Activated CD4-positive, alpha-beta memory T cell treated with anti-CD3 and anti-CD28 coated beads for 36 hours (primary cell): ENCODE data around the gene CDH12. TPM values are rescaled to one million over a fixed set of nuclear protein-coding genes. Genes with fewer than 3 reads are reported as not detected.
"Not testable (repeated sequence)": the region's sequence is repeated elsewhere in the genome, so short reads cannot be mapped to it uniquely, and the experiment has no call there.

Experiments
- CTCF ChIA-PET: fragments of 350-600 bp; sonication (Branson Sonifier 250); formaldehyde crosslinking; loops from one replicate; lab custom pipeline; 2021; ENCODE audit warnings: antibody characterized with exemption, inconsistent platforms; lab: Charles Lee
- POLR2A ChIA-PET: fragments of 350-600 bp; sonication (Branson Sonifier 250); formaldehyde crosslinking; loops from one replicate; lab custom pipeline; 2021; ENCODE audit warnings: antibody characterized with exemption; lab: Charles Lee
- DNase-seq: peaks from one replicate; pipeline ENCODE4 v3.0.0-alpha.2; 2020
- H3K27ac Mint-ChIP-seq: one replicate; pipeline ENCODE4 v1.8.0; 2021; ENCODE audit warnings: mixed read lengths
- H3K27me3 Mint-ChIP-seq: one replicate; pipeline ENCODE4 v1.8.0; 2021; ENCODE audit warnings: mixed read lengths
- H3K36me3 Mint-ChIP-seq: one replicate; pipeline ENCODE4 v1.8.0; 2021; ENCODE audit warnings: mixed read lengths
- H3K4me1 Mint-ChIP-seq: one replicate; pipeline ENCODE4 v1.8.0; 2021; ENCODE audit warnings: low read depth, mixed read lengths
- H3K4me3 Mint-ChIP-seq: one replicate; pipeline ENCODE4 v1.8.0; 2021; ENCODE audit warnings: mild to moderate bottlenecking, mixed read lengths
- H3K9me3 Mint-ChIP-seq: one replicate; pipeline ENCODE4 v1.8.0; 2021; ENCODE audit warnings: mixed read lengths
- intact Hi-C: fragments of 100-400 bp; cut with micrococcal nuclease; formaldehyde crosslinking; loops from one replicate; pipeline ENCODE4 v1.15.1; 2023
- total RNA-seq, 2 experiments: library from RNA; stranded (reverse); gene quantifications; one replicate each; pipeline ENCODE4 v1.2.3, GENCODE V29; 2021

Gene CDH12
- total RNA-seq, 2 experiments from 2014 or later = not detected

DNA sequence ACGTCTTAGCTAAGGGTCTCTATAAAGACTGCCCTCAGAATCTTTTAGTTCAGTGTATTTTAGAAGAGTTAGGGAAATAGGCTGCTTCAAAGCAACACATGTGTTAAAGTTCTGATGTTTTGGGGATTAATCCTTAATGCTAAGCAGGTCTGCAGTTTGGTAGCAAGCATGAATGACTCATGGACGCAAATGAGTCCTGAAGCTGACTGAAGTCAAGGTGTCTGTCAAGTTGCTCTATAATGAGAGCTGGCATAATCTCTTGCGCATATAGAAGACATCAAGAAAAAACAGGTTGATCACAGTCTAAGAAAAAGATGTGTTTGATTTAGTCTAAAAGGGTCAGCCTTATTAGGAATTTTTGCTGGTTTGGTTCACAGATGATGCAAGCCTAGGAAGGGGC lies 630.1 kb downstream of the CDH12 start:
- Mint-ChIP-seq H3K4me1 (no peaks in the 10 kb centered on the region), H3K27me3 (no peaks in the 10 kb centered on the region), H3K27ac (no peak overlapping the region), H3K4me3 (no peak overlapping the region), H3K9me3 (peaks cover 3% of the 10 kb centered on the region), H3K36me3 (no peaks in the 10 kb centered on the region)
- ChIA-PET CTCF (no interaction called here), POLR2A (no interaction called here)
- intact Hi-C loops = no loop called here
- DNase-seq = no peak

DNA sequence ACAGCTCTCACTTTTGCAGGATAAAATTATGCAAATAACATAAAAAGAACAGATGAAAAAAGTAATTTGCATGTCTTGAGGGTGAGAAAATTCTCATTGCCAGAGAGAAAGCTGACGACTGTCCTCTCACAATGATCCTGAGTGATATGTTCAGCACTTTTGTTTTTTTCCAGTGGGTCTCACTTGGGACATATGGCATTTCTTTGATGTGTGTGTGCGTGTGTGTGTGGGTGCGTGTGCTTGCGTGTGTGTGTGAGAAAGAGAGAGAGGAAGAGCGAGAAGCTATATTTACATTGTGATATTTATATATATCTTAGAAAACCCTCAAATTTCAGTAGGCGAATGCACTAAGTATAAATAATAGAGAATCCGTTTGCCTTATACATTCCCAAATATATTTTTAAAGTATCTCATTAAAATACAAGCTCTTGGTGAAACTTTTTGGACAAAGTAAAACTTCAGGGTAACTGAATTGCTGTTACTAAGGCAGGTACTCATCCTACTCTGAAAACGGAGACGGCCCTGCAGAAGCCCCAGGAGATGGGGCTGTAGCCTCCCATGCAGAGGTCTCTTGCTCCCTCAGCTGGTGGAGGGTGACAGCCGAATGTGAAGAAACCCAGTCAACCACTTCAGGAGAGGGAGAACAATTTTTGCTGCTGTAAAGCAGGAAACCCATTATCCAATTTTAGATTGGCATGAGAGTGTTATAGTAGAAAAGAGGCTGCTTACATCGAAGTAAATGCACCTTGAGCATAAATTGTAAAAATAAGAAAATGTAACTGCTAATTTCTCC lies 639.2 kb downstream of the CDH12 start:
- DNase-seq, POLR2A ChIA-PET, H3K4me3 Mint-ChIP-seq, CTCF ChIA-PET, intact Hi-C loops, H3K27ac Mint-ChIP-seq, H3K36me3 Mint-ChIP-seq, H3K9me3 Mint-ChIP-seq, H3K4me1 Mint-ChIP-seq, H3K27me3 Mint-ChIP-seq: not testable (repeated sequence)

DNA sequence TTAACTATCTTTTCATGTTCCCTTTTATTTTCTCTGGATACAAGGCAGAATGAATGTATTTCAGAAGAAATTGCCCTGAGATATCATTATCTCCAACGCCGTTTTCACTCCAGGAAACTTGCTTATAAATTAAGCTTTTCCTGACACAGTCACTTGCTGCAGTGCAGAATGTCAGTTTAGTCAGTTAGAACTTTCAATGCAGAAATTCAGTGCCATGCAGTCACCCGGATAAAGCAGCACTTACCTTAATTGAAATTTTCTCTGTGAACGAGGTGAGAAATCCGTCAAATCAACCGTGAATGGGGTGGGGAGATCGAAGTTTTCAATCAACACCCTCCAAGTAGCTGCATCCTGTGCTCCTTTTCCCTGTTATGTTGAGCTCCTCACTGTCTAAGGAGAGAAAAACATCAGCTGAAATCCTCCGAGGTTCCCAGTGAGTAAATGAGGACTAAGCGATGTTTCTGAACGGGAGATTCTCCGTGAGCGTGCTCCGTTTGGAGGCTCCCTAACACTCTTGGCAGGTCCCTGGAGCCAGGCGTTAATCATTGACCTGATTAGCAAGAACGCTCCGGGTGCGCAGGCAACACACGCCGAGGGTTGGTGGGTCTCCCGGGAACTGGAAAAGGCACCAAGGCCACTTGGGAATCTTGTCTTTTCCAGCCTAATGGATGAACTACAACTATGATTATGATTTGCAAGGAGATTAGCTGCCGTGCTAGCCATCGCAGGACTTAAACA lies 640.7 kb downstream of the CDH12 start:
- DNase-seq, CTCF ChIA-PET, H3K4me1 Mint-ChIP-seq, H3K9me3 Mint-ChIP-seq, H3K4me3 Mint-ChIP-seq, intact Hi-C loops, POLR2A ChIA-PET, H3K27me3 Mint-ChIP-seq, H3K36me3 Mint-ChIP-seq, H3K27ac Mint-ChIP-seq: not testable (repeated sequence)

DNA sequence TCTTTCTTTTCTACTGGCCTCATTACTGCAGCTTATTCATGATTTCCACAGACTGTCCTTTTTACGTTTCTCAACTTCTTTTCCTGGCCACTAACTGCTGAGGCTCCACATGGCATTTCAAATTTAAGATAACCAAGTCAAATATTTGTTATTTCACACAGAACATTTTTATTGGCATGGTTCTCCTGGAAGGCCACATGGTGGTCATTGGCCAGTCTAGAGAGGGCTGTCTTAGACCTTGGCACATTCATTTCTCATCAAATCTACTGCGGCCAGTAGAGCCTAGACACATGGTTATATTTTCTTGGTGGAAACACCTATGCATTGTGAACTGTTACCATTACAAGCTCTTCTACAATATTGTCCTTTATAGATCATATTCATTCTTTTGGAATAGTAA lies 644.7 kb downstream of the CDH12 start:
- DNase-seq, H3K9me3 Mint-ChIP-seq, intact Hi-C loops, H3K27ac Mint-ChIP-seq, POLR2A ChIA-PET, CTCF ChIA-PET, H3K4me1 Mint-ChIP-seq, H3K36me3 Mint-ChIP-seq, H3K27me3 Mint-ChIP-seq, H3K4me3 Mint-ChIP-seq: not testable (repeated sequence)

DNA sequence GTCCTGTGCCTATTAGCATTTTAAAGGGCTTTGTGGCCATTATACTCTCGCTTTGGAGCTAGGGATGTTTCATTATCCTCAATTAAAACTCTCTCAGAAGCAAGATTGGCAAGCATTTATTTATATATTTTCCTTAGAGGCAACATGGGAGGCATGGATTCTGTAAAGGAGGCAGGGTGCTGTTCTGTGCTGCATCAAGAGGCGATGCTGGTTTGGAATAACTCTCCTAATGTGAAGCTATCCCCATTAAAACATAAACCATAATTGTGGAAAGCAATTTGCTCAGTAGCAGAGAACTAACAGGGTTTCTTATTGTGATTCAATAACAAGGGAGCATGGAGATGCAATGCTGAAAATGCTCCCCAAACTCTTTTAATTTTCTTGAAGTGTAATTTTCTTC lies 664.5 kb downstream of the CDH12 start:
- H3K4me3 Mint-ChIP-seq, intact Hi-C loops, H3K27me3 Mint-ChIP-seq, H3K4me1 Mint-ChIP-seq, H3K27ac Mint-ChIP-seq, POLR2A ChIA-PET, H3K36me3 Mint-ChIP-seq, CTCF ChIA-PET, DNase-seq: not testable (repeated sequence)
- peaks cover 20% of the 10 kb centered on the region for H3K9me3 Mint-ChIP-seq

DNA sequence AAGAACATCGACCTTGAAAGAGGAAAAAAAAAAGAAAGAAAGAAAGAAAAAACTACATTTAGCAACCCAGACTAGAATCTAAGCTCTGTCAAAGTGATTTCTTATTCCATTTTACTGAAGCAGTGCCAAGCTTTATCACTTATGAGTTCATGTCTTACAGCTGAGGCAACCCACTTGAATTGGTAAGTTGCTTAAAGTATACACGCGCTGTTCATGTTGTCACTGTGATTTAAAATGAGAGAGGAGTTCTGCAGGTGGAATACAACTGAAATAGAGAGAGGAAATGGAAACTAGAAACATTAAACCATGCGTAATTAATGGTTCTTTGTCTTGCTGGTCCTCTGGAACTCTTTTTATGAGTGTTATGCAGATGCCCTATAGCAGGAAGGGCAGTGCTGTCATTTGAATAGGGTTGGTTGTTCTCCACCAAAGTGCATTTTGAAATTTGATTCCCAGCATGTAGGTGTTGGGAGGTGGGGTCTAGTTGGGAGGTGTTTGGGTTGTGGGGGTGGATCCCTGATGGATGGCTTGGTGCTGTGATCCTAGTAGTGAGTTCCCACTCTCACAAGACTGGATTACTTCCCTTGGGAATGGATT lies 665.4 kb downstream of the CDH12 start:
- H3K27ac Mint-ChIP-seq, H3K27me3 Mint-ChIP-seq, H3K4me3 Mint-ChIP-seq, DNase-seq, CTCF ChIA-PET, H3K4me1 Mint-ChIP-seq, intact Hi-C loops, H3K36me3 Mint-ChIP-seq, POLR2A ChIA-PET: not testable (repeated sequence)
- H3K9me3 Mint-ChIP-seq = peaks cover 21% of the 10 kb centered on the region

DNA sequence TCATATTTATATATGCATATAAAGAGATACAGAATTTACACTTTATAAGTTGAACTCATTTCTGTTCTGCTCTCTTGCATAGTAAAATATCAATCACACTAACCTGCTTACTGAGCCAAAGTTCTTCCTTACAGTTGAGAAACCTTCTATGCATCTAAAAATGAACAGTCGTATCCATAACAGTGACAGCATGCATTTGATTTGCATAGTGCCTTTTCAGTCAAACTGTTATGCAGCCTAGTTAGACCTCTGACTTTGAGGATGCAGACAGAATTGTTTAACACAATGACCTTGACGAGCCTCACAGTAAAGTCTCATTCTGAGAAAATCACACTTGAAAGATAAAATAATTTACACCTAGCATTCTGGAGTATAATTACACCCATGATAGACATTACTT lies 683.9 kb downstream of the CDH12 start:
- DNase-seq, CTCF ChIA-PET, H3K27me3 Mint-ChIP-seq, intact Hi-C loops, POLR2A ChIA-PET, H3K4me1 Mint-ChIP-seq, H3K4me3 Mint-ChIP-seq, H3K36me3 Mint-ChIP-seq, H3K27ac Mint-ChIP-seq, H3K9me3 Mint-ChIP-seq: not testable (repeated sequence)

DNA sequence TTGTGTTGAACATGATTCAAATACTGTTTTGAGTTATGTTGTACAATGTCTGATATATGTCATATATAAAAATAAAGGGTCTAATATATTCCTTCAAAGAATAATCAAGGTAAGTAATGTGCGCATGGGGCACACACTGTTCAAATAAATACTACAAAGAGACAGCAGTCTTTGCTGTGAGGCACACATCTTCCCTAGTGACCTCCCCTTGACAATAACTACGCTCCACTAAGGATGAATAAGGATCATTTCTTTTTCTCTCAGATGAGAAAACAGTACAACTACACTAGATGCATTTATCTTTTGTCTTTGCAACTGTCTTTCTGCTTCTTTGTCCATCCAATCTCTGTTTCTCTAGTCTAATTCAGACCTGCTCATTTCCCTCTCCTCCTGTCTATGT lies 684.4 kb downstream of the CDH12 start:
- POLR2A ChIA-PET, DNase-seq, H3K4me3 Mint-ChIP-seq, CTCF ChIA-PET, H3K27me3 Mint-ChIP-seq, H3K9me3 Mint-ChIP-seq, H3K4me1 Mint-ChIP-seq, intact Hi-C loops, H3K36me3 Mint-ChIP-seq, H3K27ac Mint-ChIP-seq: not testable (repeated sequence)

DNA sequence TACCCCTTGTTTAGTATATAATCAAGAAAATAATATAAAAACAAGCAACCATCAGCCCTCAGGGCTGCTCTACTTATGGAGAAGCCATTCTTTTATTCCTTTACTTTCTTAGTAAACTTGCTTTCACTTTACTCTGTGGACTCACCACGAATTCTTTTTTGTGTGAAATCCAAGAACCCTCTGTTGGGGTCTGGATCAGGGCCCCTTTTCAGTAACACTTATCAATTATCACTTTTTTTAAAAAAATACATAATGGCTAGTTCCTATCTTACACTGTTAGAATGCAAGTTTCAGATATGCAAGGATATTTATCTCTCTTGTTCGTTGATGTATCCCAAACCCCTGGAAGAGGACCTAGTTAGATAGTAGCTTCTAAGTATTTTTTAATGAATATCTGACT lies 687.2 kb downstream of the CDH12 start:
- H3K36me3 Mint-ChIP-seq, intact Hi-C loops, H3K4me1 Mint-ChIP-seq, H3K27ac Mint-ChIP-seq, DNase-seq, H3K9me3 Mint-ChIP-seq, H3K4me3 Mint-ChIP-seq, CTCF ChIA-PET, H3K27me3 Mint-ChIP-seq, POLR2A ChIA-PET: not testable (repeated sequence)

DNA sequence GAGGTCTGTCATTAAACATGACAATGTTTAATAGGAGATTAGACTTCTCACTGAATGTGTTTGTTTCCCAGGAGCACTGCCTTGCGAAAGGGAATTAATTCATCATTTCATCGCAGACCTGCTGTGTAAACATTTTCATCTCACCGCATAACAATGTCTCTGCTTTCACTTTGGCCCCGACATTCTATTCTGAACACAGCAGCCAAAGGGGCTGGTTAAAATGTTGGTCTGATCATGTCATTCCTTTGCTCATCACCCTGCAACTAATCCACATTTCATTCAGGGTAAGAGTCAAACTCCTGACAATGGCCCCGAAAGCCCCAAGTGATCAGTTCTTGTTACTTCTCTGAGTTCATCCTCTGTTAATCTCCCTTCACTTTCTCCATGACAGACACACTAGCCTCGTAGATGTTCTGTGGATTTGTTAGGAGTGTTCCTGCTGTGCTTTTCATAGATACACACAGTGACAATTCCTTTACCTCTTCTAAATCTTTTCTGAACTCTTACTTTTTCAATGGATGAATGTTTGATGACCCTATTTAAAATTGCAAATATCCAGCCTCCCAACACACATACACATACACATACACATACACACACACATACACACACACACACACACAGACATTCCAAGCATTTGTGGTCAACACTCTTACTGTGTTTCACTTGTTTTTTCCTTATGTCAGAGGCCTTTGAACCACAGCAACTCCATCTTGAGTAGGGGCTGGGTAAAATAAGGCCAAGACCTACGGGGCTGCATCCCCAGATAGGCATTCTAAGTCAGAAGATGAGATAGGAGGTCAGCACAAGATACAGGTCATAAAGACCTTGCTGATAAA lies 688.0 kb downstream of the CDH12 start:
- POLR2A ChIA-PET, H3K4me3 Mint-ChIP-seq, CTCF ChIA-PET, DNase-seq, H3K27me3 Mint-ChIP-seq, H3K9me3 Mint-ChIP-seq, H3K27ac Mint-ChIP-seq, H3K4me1 Mint-ChIP-seq, intact Hi-C loops, H3K36me3 Mint-ChIP-seq: not testable (repeated sequence)

DNA sequence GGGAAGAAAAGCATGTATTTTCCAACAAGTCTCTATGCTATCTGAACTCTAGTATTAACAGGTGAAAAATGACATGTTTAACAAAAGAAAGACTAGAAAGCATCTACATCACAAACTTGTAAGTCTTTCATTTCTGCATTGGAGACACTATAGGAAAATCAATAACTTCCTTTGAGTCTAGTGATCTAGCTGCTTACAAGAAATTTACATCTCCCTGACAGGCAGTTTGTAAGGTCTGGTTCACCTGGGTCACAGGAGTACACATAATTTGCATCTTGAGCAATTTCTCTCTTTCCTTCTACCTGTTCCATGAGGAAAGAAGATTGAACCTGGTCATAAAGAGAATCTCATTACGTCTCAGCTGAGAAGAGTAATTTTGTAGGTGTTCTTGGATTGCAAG lies 696.2 kb downstream of the CDH12 start:
- DNase-seq, CTCF ChIA-PET, H3K27me3 Mint-ChIP-seq, H3K4me1 Mint-ChIP-seq, POLR2A ChIA-PET, H3K9me3 Mint-ChIP-seq, H3K27ac Mint-ChIP-seq, H3K36me3 Mint-ChIP-seq, H3K4me3 Mint-ChIP-seq, intact Hi-C loops: not testable (repeated sequence)

DNA sequence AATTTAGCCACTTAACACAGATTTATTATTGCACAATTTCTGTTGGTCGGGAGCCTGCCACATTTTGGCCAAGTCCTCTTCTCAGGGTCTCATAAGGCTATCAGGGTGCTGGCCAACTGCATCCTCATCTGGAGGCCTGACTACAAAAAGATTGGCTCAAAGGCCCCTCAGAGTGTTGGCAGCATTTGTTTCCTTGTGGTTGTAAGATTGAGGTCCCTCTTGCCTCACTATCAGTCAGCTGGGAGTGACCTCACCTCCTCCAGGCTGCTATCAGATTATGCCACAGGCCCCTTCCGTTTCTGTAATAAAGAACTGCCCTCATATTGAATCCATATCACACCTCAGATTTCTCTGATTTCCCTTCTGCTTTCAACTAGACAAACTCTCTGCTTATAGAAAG lies 698.4 kb downstream of the CDH12 start:
- POLR2A ChIA-PET, H3K36me3 Mint-ChIP-seq, intact Hi-C loops, H3K4me1 Mint-ChIP-seq, H3K4me3 Mint-ChIP-seq, DNase-seq, CTCF ChIA-PET, H3K27me3 Mint-ChIP-seq, H3K9me3 Mint-ChIP-seq, H3K27ac Mint-ChIP-seq: not testable (repeated sequence)
